Measurements from ENCODE around the gene SULT4A1.

- TF ChIP-seq CTCF (IDR thresholded peaks at IDR 0.05) (no peak), MAX (CRISPR knock-in tag; IDR thresholded peaks at IDR 0.05) (no peak), ARID4B (CRISPR knock-in tag; IDR thresholded peaks at IDR 0.05; ENCODE audit: borderline replicate concordance) (no peak), ESRRA (CRISPR knock-in tag; IDR thresholded peaks at IDR 0.05; ENCODE audit: borderline replicate concordance) (no peak), MXD4 (CRISPR knock-in tag; IDR thresholded peaks at IDR 0.05; ENCODE audit: borderline replicate concordance) (no peak), E2F1 (CRISPR knock-in tag; IDR thresholded peaks at IDR 0.05) (no peak), ZNF416 (CRISPR knock-in tag; IDR thresholded peaks at IDR 0.05) (no peak), ZSCAN18 (CRISPR knock-in tag; IDR thresholded peaks at IDR 0.05) (no peak), FOXP4 (CRISPR knock-in tag; IDR thresholded peaks at IDR 0.05) (no peak), ZBTB21 (CRISPR knock-in tag; IDR thresholded peaks at IDR 0.05; ENCODE audit: borderline replicate concordance) (no peak), NR2C2 (CRISPR knock-in tag; IDR thresholded peaks at IDR 0.05) (no peak), ATF1 (CRISPR knock-in tag; IDR thresholded peaks at IDR 0.05) (no peak), ZNF121 (CRISPR knock-in tag; IDR thresholded peaks at IDR 0.05) (no peak)
Observed at GRCh38 chr22:43821606-43822425, 40.5 kb downstream of the SULT4A1 start.

Measured in WTC11 (cell line).